Aorta (tissue), 5 donors: ENCODE measurements around the gene PCARE. TPM values are rescaled to one million over a fixed set of nuclear protein-coding genes. Genes with fewer than 3 reads are reported as not detected.
"Not testable (repeated sequence)": the region's sequence is repeated elsewhere in the genome, so short reads cannot be mapped to it uniquely, and the experiment has no call there.

Experiments used
- ATAC-seq: fragments of 200-7000 bp; cut with Tn5 transposase; one replicate; pipeline ENCODE4 v1.9.1; 2022; ENCODE audit warnings: moderate library complexity; ENCODE audit not compliant: low FRiP score
- DNase-seq, 2 donors: peaks; one replicate each; pipeline ENCODE4 v3.0.0-alpha.2; 2020
- H3K27ac ChIP-seq, 2 donors: one replicate each; pipeline ENCODE4 v1.5.1; 2013; ENCODE audit warnings: low read length in 2 of 2, mild to moderate bottlenecking in 2 of 2, moderate library complexity in 2 of 2, control low read depth in 1 of 2, inconsistent platforms in 1 of 2, low read depth in 1 of 2
- H3K27me3 ChIP-seq, 2 donors: one replicate each; pipeline ENCODE4 v1.6.1; 2013; ENCODE audit warnings: control low read depth in 1 of 2, low read length in 1 of 2, mild to moderate bottlenecking in 1 of 2, moderate library complexity in 1 of 2; ENCODE audit not compliant: insufficient read depth in 2 of 2, control insufficient read depth in 1 of 2
- H3K36me3 ChIP-seq, 2 donors: one replicate each; pipeline ENCODE4 v1.6.1; 2013; ENCODE audit warnings: control low read depth in 1 of 2, low read length in 1 of 2, mild to moderate bottlenecking in 1 of 2; ENCODE audit not compliant: insufficient read depth in 2 of 2, control insufficient read depth in 1 of 2
- H3K4me1 ChIP-seq, 2 donors: one replicate each; pipeline ENCODE4 v1.6.1; 2013; ENCODE audit warnings: low read length in 2 of 2, control low read depth in 1 of 2, mild to moderate bottlenecking in 1 of 2, moderate library complexity in 1 of 2; ENCODE audit not compliant: insufficient read depth in 2 of 2, control insufficient read depth in 1 of 2
- H3K4me3 ChIP-seq, 2 donors: one replicate each; pipeline ENCODE4 v1.5.1; 2013; ENCODE audit warnings: low read length in 2 of 2, control low read depth in 1 of 2, mild to moderate bottlenecking in 1 of 2
- H3K9me3 ChIP-seq: one replicate; pipeline ENCODE4 v1.6.1; 2013; ENCODE audit warnings: mild to moderate bottlenecking, low read length; ENCODE audit not compliant: control insufficient read depth
- WGBS, 2 donors: extraction: QIAGEN DNeasy Blood & Tissue Kit; methylation state at CpG; one replicate each; pipeline ENCODE4 v1.1.7; 2013; 5-methylcytosine and 5-hydroxymethylcytosine counted together
- intact Hi-C, 2 donors: fragments of 100-400 bp; cut with DNase I; formaldehyde crosslinking; loops; one replicate each; pipeline versions ENCODE4 v1.14.2 to v1.15.0; 2022
- polyA plus RNA-seq, 2 donors: library from polyadenylated mRNA; stranded (reverse); fragments of 200-250 nt; gene quantifications; one replicate each; pipeline ENCODE4 v1.2.3, GENCODE V29; 2013
- total RNA-seq, 2 donors: library from RNA; stranded (reverse); fragmentation: NEBNext Ultra II Directional; extraction: Animal tissue kit (Norgen Biotek cat#: 25700); gene quantifications; one replicate each; pipeline ENCODE4 v1.2.1, GENCODE V29; 2021
- donor health status: healthy with polysubstance abuse.
- donor health status: Bipolar disorder and iron deficiency.
- donor health status: DM: no; HTN: no; CAD: no.
- donor health status: DM: no; HTN: no; CAD: no.
- donor health status: DM: yes; HTN: yes; CAD: no.

Gene PCARE
- total and polyA plus RNA-seq, 4 donors = 0.13 TPM; not detected in 3

GRCh38 chr2:29113891-29114321 lies 39.6 kb upstream of the PCARE start:
- 89% methylated on average over 4 of the region's 4 CpGs for WGBS, 2 donors
- Histone ChIP-seq H3K9me3 (no peaks in the 10 kb centered on the region), H3K36me3 (no peaks in the 10 kb centered on the region), H3K4me1 (no peaks in the 10 kb centered on the region), H3K27ac (no peak overlapping the region), H3K27me3 (no peaks in the 10 kb centered on the region), H3K4me3 (no peak overlapping the region)
- intact Hi-C loops = no loop called here
- DNase-seq (peak in 1 of 2 donors; percentile 89), ATAC-seq (no peak)

- H3K27ac ChIP-seq = no peak overlapping the region
- WGBS, 2 donors = 85 to 87% methylated on average over 5 of the region's 5 CpGs
- no peak overlapping the region for H3K4me3 ChIP-seq
- no peaks in the 10 kb centered on the region for H3K9me3 ChIP-seq
- DNase-seq = no peak
- intact Hi-C loops = no loop called here
- H3K27me3 ChIP-seq = no peaks in the 10 kb centered on the region
- ATAC-seq = no peak
- H3K4me1 ChIP-seq = no peaks in the 10 kb centered on the region
- H3K36me3 ChIP-seq = no peaks in the 10 kb centered on the region
These were observed 38.8 kb upstream of the PCARE start for GRCh38 chr2:29113027-29113686.

- no peaks in the 10 kb centered on the region for H3K27me3 ChIP-seq
- intact Hi-C loops = no loop called here
- no peak overlapping the region for H3K4me3 ChIP-seq
- H3K9me3 ChIP-seq = no peaks in the 10 kb centered on the region
- DNase-seq (no peak), ATAC-seq (no peak)
- H3K36me3 ChIP-seq = no peaks in the 10 kb centered on the region
- H3K27ac ChIP-seq = no peak overlapping the region
- H3K4me1 ChIP-seq = no peaks in the 10 kb centered on the region
These were observed 38.1 kb upstream of the PCARE start for GRCh38 chr2:29112379-29112778.

- H3K27ac ChIP-seq = no peak overlapping the region
- DNase-seq (no peak), ATAC-seq (no peak)
- H3K36me3 ChIP-seq = no peaks in the 10 kb centered on the region
- intact Hi-C loops = no loop called here
- no peaks in the 10 kb centered on the region for H3K27me3 ChIP-seq
- no peaks in the 10 kb centered on the region for H3K4me1 ChIP-seq
- H3K9me3 ChIP-seq = no peaks in the 10 kb centered on the region
- no peak overlapping the region for H3K4me3 ChIP-seq
- WGBS, 2 donors = 73 to 76% methylated on average over 4 of the region's 4 CpGs
These were observed 36.7 kb upstream of the PCARE start for GRCh38 chr2:29110916-29111535.

- intact Hi-C loops = no loop called here
- Histone ChIP-seq H3K4me1 (no peaks in the 10 kb centered on the region), H3K27me3 (no peaks in the 10 kb centered on the region), H3K4me3 (no peak overlapping the region), H3K27ac (no peak overlapping the region), H3K36me3 (no peaks in the 10 kb centered on the region), H3K9me3 (no peaks in the 10 kb centered on the region)
- DNase-seq = no peak
- no peak for ATAC-seq
- WGBS, 2 donors = 89 to 91% methylated on average over 2 of the region's 2 CpGs
These were observed 34.9 kb upstream of the PCARE start for GRCh38 chr2:29109246-29109645.

GRCh38 chr2:29108225-29108624 lies 33.9 kb upstream of the PCARE start:
- no peaks in the 10 kb centered on the region for H3K9me3 ChIP-seq
- intact Hi-C loops = no loop called here
- no peaks in the 10 kb centered on the region for H3K4me1 ChIP-seq
- H3K36me3 ChIP-seq = no peaks in the 10 kb centered on the region
- ATAC-seq (no peak), DNase-seq (no peak)
- no peak overlapping the region for H3K4me3 ChIP-seq
- no peak overlapping the region for H3K27ac ChIP-seq
- no peaks in the 10 kb centered on the region for H3K27me3 ChIP-seq
- 87 to 91% methylated on average over 8 of the region's 8 CpGs for WGBS, 2 donors

- H3K36me3 ChIP-seq, intact Hi-C loops, H3K9me3 ChIP-seq, H3K27ac ChIP-seq, ATAC-seq, H3K4me3 ChIP-seq, DNase-seq, H3K27me3 ChIP-seq, H3K4me1 ChIP-seq: not testable (repeated sequence)
- WGBS, 2 donors = 88 to 93% methylated on average over 3 of the region's 3 CpGs
These were observed 33.2 kb upstream of the PCARE start for GRCh38 chr2:29107547-29107946.

- ATAC-seq (no peak), DNase-seq (no peak)
- Histone ChIP-seq H3K4me1 (no peaks in the 10 kb centered on the region), H3K9me3 (no peaks in the 10 kb centered on the region), H3K4me3 (no peak overlapping the region), H3K27ac (no peak overlapping the region), H3K36me3 (no peaks in the 10 kb centered on the region), H3K27me3 (no peaks in the 10 kb centered on the region)
- intact Hi-C loops = no loop called here
- 69 to 70% methylated on average over 2 of the region's 2 CpGs for WGBS, 2 donors
These were observed 32.7 kb upstream of the PCARE start for GRCh38 chr2:29106980-29107388.

GRCh38 chr2:29106256-29106655 lies 31.9 kb upstream of the PCARE start:
- DNase-seq = no peak
- 87 to 94% methylated on average over 3 of the region's 3 CpGs for WGBS, 2 donors

More at GRCh38 chr2:29106256-29106655, 31.9 kb upstream of the PCARE start:
- intact Hi-C loops = no loop called here
- H3K36me3 ChIP-seq = no peaks in the 10 kb centered on the region
- no peak for ATAC-seq
- no peaks in the 10 kb centered on the region for H3K4me1 ChIP-seq
- H3K4me3 ChIP-seq = no peak overlapping the region
- no peaks in the 10 kb centered on the region for H3K9me3 ChIP-seq
- no peaks in the 10 kb centered on the region for H3K27me3 ChIP-seq
- H3K27ac ChIP-seq = no peak overlapping the region
